BE2C (cell line): Measurements from ENCODE around the gene TOR2A. TPM values are rescaled to one million over a fixed set of nuclear protein-coding genes. Genes with fewer than 3 reads are reported as not detected.
"Not testable (repeated sequence)": the region's sequence is repeated elsewhere in the genome, so short reads cannot be mapped to it uniquely, and the experiment has no call there.

ENCODE experiments used
- DNase-seq: peaks from one replicate; pipeline ENCODE4 v3.0.0-alpha.2; 2020
- H3K27me3 ChIP-seq: fragments of 250-450 bp; sonication (Bioruptor Pico); 2 replicates; pipeline ENCODE4 v1.5.1; 2020; ENCODE audit warnings: mild to moderate bottlenecking
- H3K36me3 ChIP-seq: fragments of 250-450 bp; sonication (Bioruptor Pico); 2 replicates; pipeline ENCODE4 v1.5.1; 2020; ENCODE audit warnings: mild to moderate bottlenecking
- H3K4me1 ChIP-seq: fragments of 250-450 bp; sonication (Bioruptor Pico); 2 replicates; pipeline ENCODE4 v1.5.1; 2020
- H3K4me3 ChIP-seq: 2 replicates; pipeline ENCODE4 v1.5.1; 2011; ENCODE audit warnings: low read depth, low read length
- H3K9me3 ChIP-seq: fragments of 250-450 bp; sonication (Bioruptor Pico); 2 replicates; pipeline ENCODE4 v1.5.1; 2020
- polyA plus RNA-seq: library from polyadenylated mRNA; unstranded; fragments of >200 nt; gene quantifications from one replicate; pipeline ENCODE4 v1.2.1, GENCODE V29; 2012; ENCODE audit warnings: low read depth, missing spikeins; ENCODE audit not compliant: insufficient read length, insufficient read depth
- TF ChIP-seq, protein P1 (sequence below): IDR thresholded peaks from 2 replicates; pipeline ENCODE4 v1.5.1; 2012; ENCODE audit warnings: mild to moderate bottlenecking, low read depth, low read length

The TOR2A gene
- 33.8 TPM for polyA plus RNA-seq

DNA sequence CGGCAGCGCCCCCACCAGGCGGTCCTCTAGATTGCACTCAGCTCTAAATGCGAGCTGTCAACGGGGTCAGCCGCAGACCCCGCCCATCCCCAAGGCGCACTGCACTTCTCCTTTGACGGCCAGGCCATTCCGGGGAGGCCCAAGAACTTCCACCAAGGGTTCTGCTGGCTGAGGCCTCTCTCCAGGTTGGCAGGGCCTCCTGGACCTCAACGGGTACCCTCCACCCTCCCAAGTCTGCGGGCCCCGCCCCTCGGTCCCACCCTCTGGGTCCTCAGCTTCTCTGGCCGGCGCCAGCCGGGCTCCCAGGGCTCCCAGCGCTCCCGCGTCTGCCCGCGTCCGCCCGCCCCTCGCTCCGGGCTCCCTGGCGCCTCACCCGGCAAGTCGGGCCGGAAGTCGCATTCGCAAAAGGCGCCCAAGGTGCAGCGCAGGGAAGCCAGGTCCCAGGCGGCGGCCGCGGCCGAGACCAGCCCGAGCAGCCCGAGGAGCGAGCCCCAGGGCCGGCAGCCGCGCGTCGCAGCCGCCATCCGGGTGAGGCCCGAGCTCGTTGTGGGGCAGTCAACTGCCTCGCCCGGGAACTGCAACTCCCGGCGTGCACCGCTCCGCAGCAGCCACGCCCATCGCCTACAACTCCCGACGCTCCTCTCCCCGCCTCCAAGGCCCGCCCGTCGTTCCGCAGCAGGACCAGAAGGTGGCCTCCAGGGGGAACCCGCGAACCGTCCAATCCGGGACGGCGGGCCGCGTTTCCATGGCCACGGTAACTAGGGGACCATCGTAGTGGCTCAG lies at the start of gene TOR2A:
TOR2A (minus strand) TSS at position 548 of the 783 bp plus-strand sequence; CDS start at position 524, 24 bp downstream.
- Histone ChIP-seq H3K4me1 (peaks cover 4% of the 10 kb centered on the region), H3K36me3 (no peaks in the 10 kb centered on the region), H3K4me3 (peak within 1 kb of the TSS; percentile 79), H3K27me3 (no peaks in the 10 kb centered on the region), H3K9me3 (no peaks in the 10 kb centered on the region)
- DNase-seq = peak; percentile 98
- TF ChIP-seq, protein P1, sequence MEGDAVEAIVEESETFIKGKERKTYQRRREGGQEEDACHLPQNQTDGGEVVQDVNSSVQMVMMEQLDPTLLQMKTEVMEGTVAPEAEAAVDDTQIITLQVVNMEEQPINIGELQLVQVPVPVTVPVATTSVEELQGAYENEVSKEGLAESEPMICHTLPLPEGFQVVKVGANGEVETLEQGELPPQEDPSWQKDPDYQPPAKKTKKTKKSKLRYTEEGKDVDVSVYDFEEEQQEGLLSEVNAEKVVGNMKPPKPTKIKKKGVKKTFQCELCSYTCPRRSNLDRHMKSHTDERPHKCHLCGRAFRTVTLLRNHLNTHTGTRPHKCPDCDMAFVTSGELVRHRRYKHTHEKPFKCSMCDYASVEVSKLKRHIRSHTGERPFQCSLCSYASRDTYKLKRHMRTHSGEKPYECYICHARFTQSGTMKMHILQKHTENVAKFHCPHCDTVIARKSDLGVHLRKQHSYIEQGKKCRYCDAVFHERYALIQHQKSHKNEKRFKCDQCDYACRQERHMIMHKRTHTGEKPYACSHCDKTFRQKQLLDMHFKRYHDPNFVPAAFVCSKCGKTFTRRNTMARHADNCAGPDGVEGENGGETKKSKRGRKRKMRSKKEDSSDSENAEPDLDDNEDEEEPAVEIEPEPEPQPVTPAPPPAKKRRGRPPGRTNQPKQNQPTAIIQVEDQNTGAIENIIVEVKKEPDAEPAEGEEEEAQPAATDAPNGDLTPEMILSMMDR = peak; percentile 91

DNA sequence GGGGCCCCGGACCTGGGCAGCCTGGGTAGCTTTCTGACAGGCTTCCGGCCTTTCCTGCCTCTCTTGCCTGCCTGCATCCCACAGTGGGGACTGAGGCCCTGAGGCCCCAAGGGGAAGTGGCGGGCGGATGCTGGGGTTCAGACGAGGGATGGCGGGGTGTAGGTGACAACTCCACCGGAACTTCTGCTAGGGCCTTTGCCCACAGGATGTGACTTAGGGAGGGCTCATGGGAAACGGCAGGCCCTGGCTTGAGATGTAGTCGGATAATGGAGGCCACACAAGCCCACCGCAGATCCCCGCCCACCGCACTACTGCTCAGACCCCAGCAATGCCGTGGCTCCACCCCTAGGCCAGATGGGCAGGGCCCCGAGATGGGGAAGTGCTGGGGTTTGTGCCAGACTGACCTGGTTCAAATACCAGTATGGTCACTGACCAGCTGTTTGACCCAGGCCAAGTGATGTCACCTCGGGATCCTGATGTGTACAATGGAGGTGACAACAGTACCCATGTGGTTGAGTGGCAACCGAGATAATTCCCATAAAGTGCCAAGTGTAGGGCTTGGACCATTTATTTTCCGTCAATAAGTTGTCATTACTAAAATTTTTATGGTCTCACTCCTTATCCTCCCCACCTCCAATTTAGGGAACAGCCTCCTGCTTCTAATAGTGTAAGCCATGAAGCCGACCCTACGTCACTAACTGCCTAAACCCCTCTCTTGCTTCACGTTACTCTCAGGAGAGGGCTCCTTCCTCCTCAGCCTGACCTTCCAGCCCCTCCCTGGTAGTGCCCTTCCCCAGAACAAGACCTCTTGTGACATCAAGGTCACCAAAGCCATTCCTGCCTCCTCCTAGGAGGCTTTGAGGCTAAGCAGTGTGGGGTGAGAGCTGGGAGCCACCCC lies 48.3 kb upstream of the TOR2A start:
- TF ChIP-seq, protein P1 = no peak
- peaks cover 15% of the 10 kb centered on the region for H3K36me3 ChIP-seq
- DNase-seq = no peak
- no peak overlapping the region for H3K4me3 ChIP-seq
- H3K27me3 ChIP-seq = no peaks in the 10 kb centered on the region
- peaks cover 20% of the 10 kb centered on the region for H3K4me1 ChIP-seq
- H3K9me3 ChIP-seq = no peaks in the 10 kb centered on the region

DNA sequence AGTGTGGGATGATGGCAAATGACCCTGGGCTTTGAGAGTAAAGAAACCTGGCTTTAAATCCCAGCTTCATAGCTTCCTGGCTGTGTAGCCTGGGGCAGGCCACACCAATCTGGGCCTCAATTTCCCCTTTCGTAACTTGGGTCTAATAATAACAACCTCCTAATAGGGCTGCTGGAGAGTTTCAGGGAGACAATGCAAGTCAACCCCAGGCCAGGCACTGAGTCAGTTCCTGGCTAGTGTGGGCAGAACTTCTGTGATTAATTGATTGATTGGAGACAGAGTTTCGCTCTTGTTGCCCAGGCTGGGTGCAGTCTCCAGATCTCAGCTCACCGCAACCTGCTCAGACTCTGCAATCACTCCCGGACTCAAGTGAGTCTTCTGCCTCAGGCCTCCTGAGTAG lies 46.7 kb upstream of the TOR2A start:
- H3K9me3 ChIP-seq = no peaks in the 10 kb centered on the region
- no peaks in the 10 kb centered on the region for H3K27me3 ChIP-seq
- TF ChIP-seq, protein P1 = no peak
- no peaks in the 10 kb centered on the region; the same call in 1 of the 2 replicates for H3K36me3 ChIP-seq
- no peak overlapping the region for H3K4me3 ChIP-seq
- peaks cover 17% of the 10 kb centered on the region for H3K4me1 ChIP-seq
- DNase-seq = no peak

DNA sequence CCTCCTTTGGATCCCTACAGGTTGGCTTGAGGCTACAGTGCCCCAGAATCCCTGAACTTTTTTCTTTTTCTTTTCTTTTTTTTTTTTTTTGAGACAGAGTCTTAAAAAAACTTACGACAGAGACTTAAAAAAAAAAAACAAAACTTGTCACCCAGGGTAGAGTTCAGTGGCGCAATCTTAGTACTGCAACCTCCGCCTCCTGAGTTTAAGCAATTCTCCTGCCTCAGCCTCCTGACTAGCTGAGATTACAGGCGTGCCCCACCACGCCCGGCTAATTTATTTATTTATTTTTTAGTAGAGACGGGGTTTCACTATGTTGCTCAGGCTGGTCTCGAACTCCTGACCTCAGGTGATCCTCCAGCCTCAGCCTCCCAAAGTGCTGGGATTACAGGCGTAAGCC lies 45.8 kb upstream of the TOR2A start:
- DNase-seq = not testable (repeated sequence)
- peaks cover 19% of the 10 kb centered on the region for H3K4me1 ChIP-seq

DNA sequence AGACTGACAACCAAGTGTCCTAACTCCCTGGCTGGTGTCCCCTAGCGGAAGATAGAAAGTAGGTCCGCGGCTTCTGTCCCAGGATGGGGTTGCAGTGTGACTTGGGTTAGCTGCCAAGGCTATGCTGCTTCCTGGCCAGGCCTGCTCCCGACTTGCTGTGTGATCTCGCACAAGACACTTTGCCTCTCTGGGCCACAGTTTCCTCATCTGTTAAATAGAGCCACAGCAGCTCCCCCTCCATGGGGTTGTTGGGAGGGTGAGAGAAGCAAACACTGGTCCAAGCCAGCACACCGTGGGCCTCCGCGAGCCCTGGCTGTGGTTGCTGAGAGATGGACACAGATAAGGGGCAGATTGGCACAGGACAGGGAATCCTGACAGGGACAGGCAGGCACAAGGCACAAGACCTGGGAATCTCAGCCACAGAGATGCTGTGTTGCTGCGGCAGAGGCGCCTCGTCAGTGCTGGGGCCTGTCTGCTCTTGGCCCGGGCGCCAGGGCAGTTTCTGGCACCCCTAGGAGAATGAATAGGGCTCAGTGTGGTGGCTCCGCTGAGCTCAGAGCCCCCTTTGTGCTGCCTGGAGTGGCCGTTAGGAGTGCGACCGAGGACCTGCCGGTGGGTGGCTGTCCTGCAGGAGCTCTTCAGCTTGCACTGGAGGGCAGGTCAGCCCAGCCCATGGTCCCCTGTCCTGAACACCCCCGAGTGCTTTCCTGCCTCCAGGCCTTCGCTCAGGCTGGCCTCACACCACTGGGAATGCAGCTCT lies 45.2 kb upstream of the TOR2A start:
- TF ChIP-seq, protein P1 = no peak
- H3K4me1 ChIP-seq = peaks cover 19% of the 10 kb centered on the region
- DNase-seq = peak; percentile 36
- no peaks in the 10 kb centered on the region for H3K27me3 ChIP-seq
- H3K9me3 ChIP-seq = no peaks in the 10 kb centered on the region
- H3K4me3 ChIP-seq = no peak overlapping the region
- H3K36me3 ChIP-seq = no peaks in the 10 kb centered on the region

More for the DNA sequence above, 45.8 kb upstream of the TOR2A start:
- not testable (repeated sequence) for H3K9me3 ChIP-seq, H3K36me3 ChIP-seq, H3K4me3 ChIP-seq, H3K27me3 ChIP-seq
